Measurements from ENCODE around the gene ACAA1. TPM values are rescaled to one million over a fixed set of nuclear protein-coding genes. Genes with fewer than 3 reads are reported as not detected.

ACAA1 gene
- total RNA-seq, 1 experiment from 2014 or later = 76.4 TPM

DNA sequence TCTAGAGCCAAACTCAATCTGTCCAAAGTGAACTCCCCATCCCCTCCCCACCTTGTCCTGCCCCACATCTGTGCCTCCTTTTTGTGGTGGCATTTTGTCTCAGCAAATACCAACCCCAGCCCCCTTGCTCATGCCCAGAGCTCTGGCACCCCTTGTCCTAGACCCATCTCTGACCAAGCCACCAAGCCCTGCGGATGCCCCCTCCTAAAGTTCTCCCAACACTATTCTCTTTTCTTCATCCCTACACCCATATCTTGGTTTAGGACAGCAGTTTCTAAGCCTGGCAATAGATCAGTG lies 17.7 kb downstream of the ACAA1 start:
- Histone ChIP-seq H3K9ac (ENCODE audit: low read length) (no peak overlapping the region), H3K27me3 (ENCODE audit: low read length) (no peaks in the 10 kb centered on the region), H3K4me1 (ENCODE audit: insufficient read depth, low read length) (peaks cover 9% of the 10 kb centered on the region), H2AFZ (ENCODE audit: low read length) (no peak overlapping the region), H3K27ac (ENCODE audit: low read length) (no peak overlapping the region), H3K4me2 (ENCODE audit: low read length) (no peak overlapping the region), H3K4me3 (ENCODE audit: low read length) (no peak overlapping the region), H3K9me3 (ENCODE audit: low read length) (no peaks in the 10 kb centered on the region), H3K9me2 (replicated peaks; ENCODE audit: low read length) (no peaks in the 10 kb centered on the region), H3K79me2 (ENCODE audit: low read length) (no peaks in the 10 kb centered on the region), H4K20me1 (ENCODE audit: low read length) (no peaks in the 10 kb centered on the region), H3F3A (ENCODE audit: low read length, unreplicated experiment) (no peaks in the 10 kb centered on the region), H3K36me3 (ENCODE audit: low read depth, low read length) (peaks cover 38% of the 10 kb centered on the region)
- intact Hi-C loops (cut with micrococcal nuclease) = loop anchor here (5.0 kb wide), 1 partner anchor 228 kb away; the partner anchor contains the start of gene XYLB
- DNase-seq (no peak), ATAC-seq (no peak)
- ChIA-PET CTCF (no interaction called here), POLR2A (ENCODE audit: unreplicated experiment) (no interaction called here)
- no peak for TF ChIP-seq EZH2phosphoT487 (IDR thresholded peaks at IDR 0.05; ENCODE audit: borderline replicate concordance, low read length)
- no peak for TF ChIP-seq EZH2 (IDR thresholded peaks at IDR 0.05; ENCODE audit: low read length, unreplicated experiment)
- TF ChIP-seq, protein P1, sequence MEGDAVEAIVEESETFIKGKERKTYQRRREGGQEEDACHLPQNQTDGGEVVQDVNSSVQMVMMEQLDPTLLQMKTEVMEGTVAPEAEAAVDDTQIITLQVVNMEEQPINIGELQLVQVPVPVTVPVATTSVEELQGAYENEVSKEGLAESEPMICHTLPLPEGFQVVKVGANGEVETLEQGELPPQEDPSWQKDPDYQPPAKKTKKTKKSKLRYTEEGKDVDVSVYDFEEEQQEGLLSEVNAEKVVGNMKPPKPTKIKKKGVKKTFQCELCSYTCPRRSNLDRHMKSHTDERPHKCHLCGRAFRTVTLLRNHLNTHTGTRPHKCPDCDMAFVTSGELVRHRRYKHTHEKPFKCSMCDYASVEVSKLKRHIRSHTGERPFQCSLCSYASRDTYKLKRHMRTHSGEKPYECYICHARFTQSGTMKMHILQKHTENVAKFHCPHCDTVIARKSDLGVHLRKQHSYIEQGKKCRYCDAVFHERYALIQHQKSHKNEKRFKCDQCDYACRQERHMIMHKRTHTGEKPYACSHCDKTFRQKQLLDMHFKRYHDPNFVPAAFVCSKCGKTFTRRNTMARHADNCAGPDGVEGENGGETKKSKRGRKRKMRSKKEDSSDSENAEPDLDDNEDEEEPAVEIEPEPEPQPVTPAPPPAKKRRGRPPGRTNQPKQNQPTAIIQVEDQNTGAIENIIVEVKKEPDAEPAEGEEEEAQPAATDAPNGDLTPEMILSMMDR (conservative IDR thresholded peaks at IDR 0.05; ENCODE audit: low read depth, low read length) = no peak
- no TSS peak for BruUV-seq (replicated peaks)

DNA sequence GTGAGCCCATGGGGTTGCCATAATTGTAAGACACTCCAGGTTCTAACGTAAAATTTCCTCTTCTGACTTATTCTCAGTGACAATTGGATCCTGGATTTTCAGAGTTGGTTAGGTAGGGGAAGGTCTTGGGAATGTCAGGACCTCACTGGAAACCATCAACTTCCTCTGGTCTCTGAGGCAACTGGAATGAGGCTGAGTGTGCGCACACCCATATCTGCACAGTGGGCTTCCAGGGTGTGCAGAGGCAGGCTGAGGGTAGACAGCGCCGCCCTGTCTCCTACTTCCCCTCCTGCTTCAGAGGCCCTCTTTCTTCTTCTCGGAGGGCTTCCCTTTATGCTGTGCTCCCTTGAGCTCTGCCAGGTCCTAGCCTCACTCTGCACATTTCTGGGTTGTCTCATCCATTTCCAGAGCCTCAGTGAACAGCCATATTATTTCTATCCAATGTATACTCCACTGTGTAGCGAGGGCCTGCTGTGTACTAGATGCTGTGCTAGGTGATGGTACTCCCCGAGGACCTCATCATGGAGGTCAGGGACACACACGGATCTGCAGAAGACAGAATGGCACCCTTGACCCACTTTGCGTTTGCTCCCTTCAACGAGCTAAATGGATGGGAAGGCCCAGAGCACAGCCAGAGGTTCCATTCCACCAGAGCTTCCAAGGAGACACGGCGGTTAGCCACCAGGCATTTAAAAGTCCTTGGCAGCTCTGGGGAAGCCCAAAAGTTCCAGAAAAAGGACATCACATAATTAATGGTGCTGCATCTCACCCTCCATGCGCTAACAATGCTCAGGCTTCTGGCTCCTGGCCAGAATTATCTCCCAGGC lies 18.3 kb downstream of the ACAA1 start:
- Histone ChIP-seq H2AFZ (ENCODE audit: low read length) (no peak overlapping the region), H3F3A (ENCODE audit: low read length, unreplicated experiment) (no peaks in the 10 kb centered on the region), H3K9me3 (ENCODE audit: low read length) (no peaks in the 10 kb centered on the region), H3K9ac (ENCODE audit: low read length) (no peak overlapping the region), H3K4me1 (ENCODE audit: insufficient read depth, low read length) (peaks cover 6% of the 10 kb centered on the region; the same call in 1 of the 2 replicates), H3K36me3 (ENCODE audit: low read depth, low read length) (peaks cover 33% of the 10 kb centered on the region), H3K4me3 (ENCODE audit: low read length) (no peak overlapping the region), H3K9me2 (replicated peaks; ENCODE audit: low read length) (no peaks in the 10 kb centered on the region), H3K27ac (ENCODE audit: low read length) (no peak overlapping the region), H3K79me2 (ENCODE audit: low read length) (no peaks in the 10 kb centered on the region), H4K20me1 (ENCODE audit: low read length) (no peaks in the 10 kb centered on the region), H3K4me2 (ENCODE audit: low read length) (no peak overlapping the region), H3K27me3 (ENCODE audit: low read length) (no peaks in the 10 kb centered on the region)
- CTCF ChIA-PET = no interaction called here
- POLR2A ChIA-PET (ENCODE audit: unreplicated experiment) = interaction anchor here (0.6 kb wide), 1 partner anchor 361 kb away, joined by 4 read pairs; no protein-coding TSS in a partner anchor
- DNase-seq (no peak), ATAC-seq (no peak)
- intact Hi-C loops (cut with micrococcal nuclease) = loop anchor here (1.0 to 5.0 kb wide), 3 partner anchors 129 to 229 kb away; partner anchors contain the start of gene XYLB
- TSS peak; percentile 10 for BruUV-seq (replicated peaks)
- TF ChIP-seq EZH2phosphoT487 (IDR thresholded peaks at IDR 0.05; ENCODE audit: borderline replicate concordance, low read length) = no peak
- TF ChIP-seq EZH2 (IDR thresholded peaks at IDR 0.05; ENCODE audit: low read length, unreplicated experiment) = no peak
- TF ChIP-seq, protein P1 (conservative IDR thresholded peaks at IDR 0.05; ENCODE audit: low read depth, low read length) = no peak

Measured in PC-3 (cell line).